Breast epithelium (tissue), 3 donors: ENCODE results near the gene FANCD2OS.

Source experiments
- CTCF ChIP-seq, 3 donors: fragments of 450-650 bp; IDR thresholded peaks; one replicate each; pipeline ENCODE4 v1.5.1; 2016 to 2017; ENCODE audit warnings: antibody characterized with exemption in 3 of 3, mild to moderate bottlenecking in 3 of 3, moderate library complexity in 3 of 3
- POLR2A ChIP-seq: fragments of 450-650 bp; IDR thresholded peaks from one replicate; pipeline ENCODE4 v1.6.1; 2016; ENCODE audit warnings: antibody characterized with exemption, mild to moderate bottlenecking, moderate library complexity
- POLR2AphosphoS5 ChIP-seq, 3 donors: sonication (generic); formaldehyde crosslinking; IDR thresholded peaks; one replicate each; pipeline ENCODE4 v1.6.1; 2017; ENCODE audit warnings: antibody characterized with exemption in 3 of 3

GRCh38 chr3:10116928-10117327, 8.9 kb upstream of the FANCD2OS start:
- no peak for TF ChIP-seq CTCF (IDR thresholded peaks at IDR 0.05)
- TF ChIP-seq POLR2A, result no peak
- TF ChIP-seq POLR2AphosphoS5 (IDR thresholded peaks at IDR 0.05), result no peak
